ENCODE measurements around the gene ARFRP1. TPM values are rescaled to one million over a fixed set of nuclear protein-coding genes. Genes with fewer than 3 reads are reported as not detected.
A peak's percentile ranks its signal among the peaks of the same experiment; 100 is the strongest.

Gene ARFRP1
- total RNA-seq, 5 donors from 2014 or later (not counting 1 experiment from before 2014, with no cell fraction given), result 58.5 to 102 (median 99.5) TPM

GRCh38 chr20:63658749-63659187 is 49.0 kb downstream of the ARFRP1 start:
- ATAC-seq (replicated peaks in 1 of 4) (peak; percentile 4 to 18 (median 10)), DNase-seq (no peak)
- Mint-ChIP-seq H3K4me1 (peaks cover 38 to 41% (median 40%) of the 10 kb centered on the region in 3 donors), H3K27me3 (no peaks in the 10 kb centered on the region), H3K9me3 (no peaks in the 10 kb centered on the region), H3K27ac (peak overlapping the region; percentile 94 to 98), H3K36me3 (peaks cover 6% of the 10 kb centered on the region), H3K4me3 (peak overlapping the region; percentile 88 to 95 (median 95))
- Histone ChIP-seq H3K9me3 (no peaks in the 10 kb centered on the region), H3K4me3 (ENCODE audit: control insufficient read depth in 1 of 2, extremely low read depth in 1 of 2, low read length in 1 of 2) (peak overlapping the region; percentile 88 to 93), H3K4me1 (ENCODE audit: control insufficient read depth in 1 of 2, extremely low read depth in 1 of 2, insufficient read depth in 2 of 2, low read length in 2 of 2) (peaks cover 13 to 41% of the 10 kb centered on the region in 2 experiments), H3K27me3 (replicated peaks in 1 of 2; ENCODE audit: control insufficient read depth in 2 of 2, extremely low read depth in 1 of 2, insufficient read depth in 2 of 2, low read length in 1 of 2) (peaks cover 0 to 5% of the 10 kb centered on the region in 2 experiments), H3K36me3 (ENCODE audit: control insufficient read depth in 2 of 2, extremely low read depth in 1 of 2, insufficient read depth in 1 of 2, low read length in 1 of 2) (peaks cover 15 to 25% of the 10 kb centered on the region in 2 donors), H3K27ac (ENCODE audit: low read length) (peak overlapping the region; percentile 64)
- POLR2A ChIA-PET, result no interaction called here
- CTCF ChIA-PET, result interaction anchor here in 1 of 2 donors (0.6 to 1.7 kb wide), 6 partner anchors 17 to 321 kb away, joined by 3 to 16 read pairs (median 4); partner anchors contain the start of genes ARFRP1, SAMD10, TPD52L2 and ZGPAT
- WGBS (ENCODE audit: insufficient coverage), result 3% methylated on average over 17 of the region's 25 CpGs

- ATAC-seq (replicated peaks in 1 of 4) (peak; percentile 84 to 88 (median 86)), DNase-seq (peak; percentile 67 to 96 (median 83))
- Histone ChIP-seq H3K9me3 (no peaks in the 10 kb centered on the region), H3K27ac (ENCODE audit: low read length) (peak within 1 kb of the TSS; percentile 64), H3K4me3 (ENCODE audit: control insufficient read depth in 1 of 2, extremely low read depth in 1 of 2, low read length in 1 of 2) (peak within 1 kb of the TSS; percentile 88 to 93), H3K36me3 (ENCODE audit: control insufficient read depth in 2 of 2, extremely low read depth in 1 of 2, insufficient read depth in 1 of 2, low read length in 1 of 2) (peaks cover 10 to 19% of the 10 kb centered on the region in 2 donors), H3K27me3 (replicated peaks in 1 of 2; ENCODE audit: control insufficient read depth in 2 of 2, extremely low read depth in 1 of 2, insufficient read depth in 2 of 2, low read length in 1 of 2) (peaks cover 0 to 5% of the 10 kb centered on the region in 2 experiments), H3K4me1 (ENCODE audit: control insufficient read depth in 1 of 2, extremely low read depth in 1 of 2, insufficient read depth in 2 of 2, low read length in 2 of 2) (peaks cover 13 to 44% of the 10 kb centered on the region in 2 experiments)
- Mint-ChIP-seq H3K9me3 (no peaks in the 10 kb centered on the region), H3K4me3 (peak within 1 kb of the TSS; percentile 88 to 95 (median 95)), H3K27ac (peak within 1 kb of the TSS; percentile 94 to 98), H3K27me3 (no peaks in the 10 kb centered on the region), H3K4me1 (peaks cover 39 to 42% (median 42%) of the 10 kb centered on the region in 3 donors), H3K36me3 (peaks cover 6% of the 10 kb centered on the region)
- WGBS (ENCODE audit: insufficient coverage), result 7% methylated on average over 72 of the region's 73 CpGs
- CTCF ChIA-PET, result interaction anchor here in 1 of 2 donors (0.6 to 1.7 kb wide), 6 partner anchors 16 to 322 kb away, joined by 3 to 16 read pairs (median 4); partner anchors contain the start of genes ARFRP1, SAMD10, TPD52L2 and ZGPAT
- POLR2A ChIA-PET, result no interaction called here
These were observed 49.6 kb downstream of the ARFRP1 start, which contains the start of gene RTEL1 for GRCh38 chr20:63657937-63658748. RTEL1 (plus strand) TSS chr20:63658312; CDS start chr20:63659403, 1,091 bp downstream.

- Mint-ChIP-seq H3K4me1 (peaks cover 39 to 42% (median 42%) of the 10 kb centered on the region in 3 donors), H3K4me3 (peak overlapping the region; percentile 88 to 95 (median 95)), H3K36me3 (peaks cover 3% of the 10 kb centered on the region), H3K27me3 (no peaks in the 10 kb centered on the region), H3K9me3 (no peaks in the 10 kb centered on the region), H3K27ac (peak overlapping the region; percentile 94 to 98)
- H3K36me3 ChIP-seq (ENCODE audit: control insufficient read depth in 2 of 2, extremely low read depth in 1 of 2, insufficient read depth in 1 of 2, low read length in 1 of 2), result peaks cover 8 to 12% of the 10 kb centered on the region in 2 donors
- H3K27me3 ChIP-seq (replicated peaks in 1 of 2; ENCODE audit: control insufficient read depth in 2 of 2, extremely low read depth in 1 of 2, insufficient read depth in 2 of 2, low read length in 1 of 2), result peaks cover 0 to 5% of the 10 kb centered on the region in 2 experiments
- 67% methylated on average over 25 of the region's 31 CpGs for WGBS (ENCODE audit: insufficient coverage)
- ChIA-PET CTCF (interaction anchor here in 1 of 2 donors (1.7 kb wide), 1 partner anchor 15 kb away, joined by 16 read pairs; no protein-coding TSS in a partner anchor), POLR2A (no interaction called here)
- H3K9me3 ChIP-seq, result no peaks in the 10 kb centered on the region
- ATAC-seq (replicated peaks in 1 of 4), result no peak
- DNase-seq, result no peak
- peak overlapping the region; percentile 64 for H3K27ac ChIP-seq (ENCODE audit: low read length)
- peaks cover 13 to 48% of the 10 kb centered on the region in 2 experiments for H3K4me1 ChIP-seq (ENCODE audit: control insufficient read depth in 1 of 2, extremely low read depth in 1 of 2, insufficient read depth in 2 of 2, low read length in 2 of 2)
- peak overlapping the region; percentile 27 to 93 for H3K4me3 ChIP-seq (ENCODE audit: control insufficient read depth in 1 of 2, extremely low read depth in 1 of 2, low read length in 1 of 2)
These were observed 50.4 kb downstream of the ARFRP1 start for GRCh38 chr20:63657260-63657936.

- Histone ChIP-seq H3K27ac (ENCODE audit: low read length) (no peak overlapping the region), H3K27me3 (replicated peaks in 1 of 2; ENCODE audit: control insufficient read depth in 2 of 2, extremely low read depth in 1 of 2, insufficient read depth in 2 of 2, low read length in 1 of 2) (peaks cover 0 to 5% of the 10 kb centered on the region in 2 experiments), H3K4me1 (ENCODE audit: control insufficient read depth in 1 of 2, extremely low read depth in 1 of 2, insufficient read depth in 2 of 2, low read length in 2 of 2) (peaks cover 13 to 56% of the 10 kb centered on the region in 2 experiments), H3K4me3 (ENCODE audit: control insufficient read depth in 1 of 2, extremely low read depth in 1 of 2, low read length in 1 of 2) (no peak overlapping the region), H3K36me3 (ENCODE audit: control insufficient read depth in 2 of 2, extremely low read depth in 1 of 2, insufficient read depth in 1 of 2, low read length in 1 of 2) (peaks cover 5 to 6% of the 10 kb centered on the region in 2 donors), H3K9me3 (no peaks in the 10 kb centered on the region)
- no peaks in the 10 kb centered on the region for H3K36me3 Mint-ChIP-seq
- H3K27ac Mint-ChIP-seq, result peak overlapping the region in 1 of 2 donors; percentile 15
- WGBS (ENCODE audit: insufficient coverage), result 50% methylated on average over 1 of the region's 3 CpGs
- ChIA-PET CTCF (no interaction called here), POLR2A (no interaction called here)
- no peaks in the 10 kb centered on the region for H3K9me3 Mint-ChIP-seq
- peaks cover 42 to 46% (median 45%) of the 10 kb centered on the region in 3 donors for H3K4me1 Mint-ChIP-seq
- H3K4me3 Mint-ChIP-seq, result peak overlapping the region in 2 of 3 donors; percentile 88 to 95
- no peak for DNase-seq
- no peak for ATAC-seq (replicated peaks in 1 of 4)
- no peaks in the 10 kb centered on the region for H3K27me3 Mint-ChIP-seq
These were observed 51.3 kb downstream of the ARFRP1 start for GRCh38 chr20:63656451-63656850.

- no peaks in the 10 kb centered on the region for H3K9me3 Mint-ChIP-seq
- ATAC-seq (replicated peaks in 1 of 4) (no peak), DNase-seq (no peak)
- H3K27me3 Mint-ChIP-seq, result no peaks in the 10 kb centered on the region
- H3K4me1 Mint-ChIP-seq, result peaks cover 42 to 51% (median 48%) of the 10 kb centered on the region in 3 donors
- 80% methylated on average over 4 of the region's 4 CpGs for WGBS (ENCODE audit: insufficient coverage)
- no peak overlapping the region for H3K27ac Mint-ChIP-seq
- Histone ChIP-seq H3K27ac (ENCODE audit: low read length) (no peak overlapping the region), H3K4me3 (ENCODE audit: control insufficient read depth in 1 of 2, extremely low read depth in 1 of 2, low read length in 1 of 2) (no peak overlapping the region), H3K4me1 (ENCODE audit: control insufficient read depth in 1 of 2, extremely low read depth in 1 of 2, insufficient read depth in 2 of 2, low read length in 2 of 2) (peaks cover 13 to 63% of the 10 kb centered on the region in 2 experiments), H3K36me3 (ENCODE audit: control insufficient read depth in 2 of 2, extremely low read depth in 1 of 2, insufficient read depth in 1 of 2, low read length in 1 of 2) (no peaks in the 10 kb centered on the region), H3K27me3 (replicated peaks in 1 of 2; ENCODE audit: control insufficient read depth in 2 of 2, extremely low read depth in 1 of 2, insufficient read depth in 2 of 2, low read length in 1 of 2) (peaks cover 0 to 5% of the 10 kb centered on the region in 2 experiments), H3K9me3 (no peaks in the 10 kb centered on the region)
- peak overlapping the region in 1 of 3 donors; percentile 83 for H3K4me3 Mint-ChIP-seq
- ChIA-PET POLR2A (no interaction called here), CTCF (no interaction called here)
- no peaks in the 10 kb centered on the region for H3K36me3 Mint-ChIP-seq
These were observed 52.5 kb downstream of the ARFRP1 start for GRCh38 chr20:63655249-63655648.
